CD14-positive monocyte (primary cell): ENCODE results near the gene ATG13. TPM values are rescaled to one million over a fixed set of nuclear protein-coding genes. Genes with fewer than 3 reads are reported as not detected.

ENCODE experiments used
- DNase-seq, 3 donors: peaks; one replicate each; pipeline ENCODE4 v3.0.0-alpha.2; 2011 to 2022
- H2AFZ ChIP-seq: 2 replicates; pipeline ENCODE4 v1.6.0; 2012; ENCODE audit warnings: mild to moderate bottlenecking, low read depth, low read length, inconsistent platforms; ENCODE audit not compliant: insufficient read depth, poor library complexity, severe bottlenecking
- H3K27ac ChIP-seq, 2 donors: 1 replicate in 1 of 2; 2 replicates in 1 of 2; pipeline ENCODE4 v1.5.1; 2012 to 2013; ENCODE audit warnings: low read length in 2 of 2, control low read depth in 1 of 2, inconsistent platforms in 1 of 2, low read depth in 1 of 2, mild to moderate bottlenecking in 1 of 2
- H3K27me3 ChIP-seq, 2 donors: one replicate each; pipeline versions ENCODE4 v1.6.0 to v1.6.1; 2011 to 2013; ENCODE audit warnings: low read length in 2 of 2; ENCODE audit not compliant: control insufficient read depth in 2 of 2, insufficient read depth in 2 of 2
- H3K36me3 ChIP-seq, 2 donors: replicated peaks in 1 of 2; 1 replicate in 1 of 2; 2 replicates in 1 of 2; pipeline versions ENCODE4 v1.5.1 to v1.6.1; 2012 to 2013; ENCODE audit warnings: low read length in 2 of 2, control low read depth in 1 of 2, inconsistent platforms in 1 of 2, mild to moderate bottlenecking in 1 of 2; ENCODE audit not compliant: insufficient read depth in 2 of 2, control insufficient read depth in 1 of 2
- H3K4me1 ChIP-seq, 2 donors: 1 replicate in 1 of 2; 2 replicates in 1 of 2; pipeline versions ENCODE4 v1.5.1 to v1.6.1; 2012 to 2013; ENCODE audit warnings: low read length in 2 of 2, control low read depth in 1 of 2, inconsistent platforms in 1 of 2, mild to moderate bottlenecking in 1 of 2, moderate library complexity in 1 of 2; ENCODE audit not compliant: insufficient read depth in 2 of 2, control insufficient read depth in 1 of 2
- H3K4me2 ChIP-seq: replicated peaks from 2 replicates; pipeline ENCODE3; 2012; ENCODE audit warnings: low read length, moderate library complexity, mild to moderate bottlenecking; ENCODE audit not compliant: poor library complexity, severe bottlenecking; ENCODE audit errors: extremely low read depth
- H3K4me3 ChIP-seq, 3 experiments: fragments of 200-600 bp in 1 of 3; sonication (generic) in 1 of 3; replicated peaks in 1 of 3; 1 replicate in 2 of 3; 2 replicates in 1 of 3; pipeline ENCODE4 v1.5.1; 2011 to 2013; ENCODE audit warnings: low read length in 3 of 3, mild to moderate bottlenecking in 3 of 3, control low read depth in 2 of 3, low read depth in 2 of 3, inconsistent platforms in 1 of 3, moderate library complexity in 1 of 3
- H3K79me2 ChIP-seq: 2 replicates; pipeline ENCODE4 v1.6.0; 2012; ENCODE audit warnings: mild to moderate bottlenecking, control low read depth, inconsistent platforms, low read length, moderate library complexity; ENCODE audit not compliant: insufficient read depth
- H3K9ac ChIP-seq: 2 replicates; pipeline ENCODE4 v1.6.0; 2017; ENCODE audit warnings: low read length, mild to moderate bottlenecking; ENCODE audit not compliant: insufficient read depth, poor library complexity, severe bottlenecking
- H3K9me3 ChIP-seq, 2 donors: replicated peaks in 1 of 2; 1 replicate in 1 of 2; 2 replicates in 1 of 2; pipeline versions ENCODE4 v1.5.1 to v1.6.1; 2012 to 2013; ENCODE audit warnings: low read length in 2 of 2, control low read depth in 1 of 2; ENCODE audit not compliant: control insufficient read depth in 1 of 2, insufficient read depth in 1 of 2
- H4K20me1 ChIP-seq: 2 replicates; pipeline ENCODE4 v1.6.0; 2012; ENCODE audit warnings: mild to moderate bottlenecking, low read length, control low read depth, moderate library complexity; ENCODE audit not compliant: insufficient read depth
- H3K27ac Mint-ChIP-seq, 7 donors: one replicate each; pipeline ENCODE4 v1.8.0; 2020; ENCODE audit warnings: mild to moderate bottlenecking in 7 of 7, mixed read lengths in 7 of 7, moderate library complexity in 6 of 7, inconsistent platforms in 2 of 7
- H3K27me3 Mint-ChIP-seq, 3 donors: one replicate each; pipeline ENCODE4 v1.8.0; 2021 to 2022; ENCODE audit warnings: low read depth in 3 of 3, mild to moderate bottlenecking in 3 of 3, mixed read lengths in 3 of 3, moderate library complexity in 3 of 3, inconsistent platforms in 1 of 3
- H3K36me3 Mint-ChIP-seq, 2 donors: one replicate each; pipeline ENCODE4 v1.8.0; 2020; ENCODE audit warnings: mixed read lengths in 2 of 2, inconsistent platforms in 1 of 2, mild to moderate bottlenecking in 1 of 2
- H3K4me1 Mint-ChIP-seq: one replicate; pipeline ENCODE4 v1.8.0; 2020; ENCODE audit warnings: mild to moderate bottlenecking, mixed read lengths
- H3K4me3 Mint-ChIP-seq, 2 donors: one replicate each; pipeline ENCODE4 v1.8.0; 2020; ENCODE audit warnings: mild to moderate bottlenecking in 2 of 2, mixed read lengths in 2 of 2, moderate library complexity in 1 of 2
- H3K9me3 Mint-ChIP-seq, 7 donors: one replicate each; pipeline ENCODE4 v1.8.0; 2020 to 2022; ENCODE audit warnings: mixed read lengths in 7 of 7, mild to moderate bottlenecking in 6 of 7, moderate library complexity in 6 of 7, inconsistent platforms in 2 of 7
- WGBS: methylation state at CpG from one replicate; pipeline ENCODE4 v1.1.5; 2013; ENCODE audit warnings: missing lambda C conversion rate; ENCODE audit not compliant: insufficient coverage; 5-methylcytosine and 5-hydroxymethylcytosine counted together
- intact Hi-C, 2 donors: fragments of 100-400 bp; cut with micrococcal nuclease; formaldehyde crosslinking; loops; one replicate each; pipeline versions ENCODE4 v1.15.0 to v1.15.1; 2023
- polyA plus RNA-seq, 3 donors: library from polyadenylated mRNA; depleted of rRNA in 1 of 3; unstranded in 2 of 3; stranded (reverse) in 1 of 3; fragments of 300-500 nt in 2 of 3; fragments of >200 nt in 1 of 3; fragmentation: Illumina TruSeq in 2 of 3; gene quantifications; 1 replicate in 2 of 3; 2 replicates in 1 of 3; pipeline ENCODE4 v1.2.3, GENCODE V29; 2012 to 2021
- TF ChIP-seq, protein P1 (sequence below): fragments of 200-600 bp; IDR thresholded peaks from one replicate; pipeline ENCODE4 v1.8.0; 2022; ENCODE audit warnings: antibody characterized with exemption, mild to moderate bottlenecking

Gene ATG13
- polyA plus RNA-seq, 3 donors, result 33.7 to 55.5 (median 51.2) TPM

DNA sequence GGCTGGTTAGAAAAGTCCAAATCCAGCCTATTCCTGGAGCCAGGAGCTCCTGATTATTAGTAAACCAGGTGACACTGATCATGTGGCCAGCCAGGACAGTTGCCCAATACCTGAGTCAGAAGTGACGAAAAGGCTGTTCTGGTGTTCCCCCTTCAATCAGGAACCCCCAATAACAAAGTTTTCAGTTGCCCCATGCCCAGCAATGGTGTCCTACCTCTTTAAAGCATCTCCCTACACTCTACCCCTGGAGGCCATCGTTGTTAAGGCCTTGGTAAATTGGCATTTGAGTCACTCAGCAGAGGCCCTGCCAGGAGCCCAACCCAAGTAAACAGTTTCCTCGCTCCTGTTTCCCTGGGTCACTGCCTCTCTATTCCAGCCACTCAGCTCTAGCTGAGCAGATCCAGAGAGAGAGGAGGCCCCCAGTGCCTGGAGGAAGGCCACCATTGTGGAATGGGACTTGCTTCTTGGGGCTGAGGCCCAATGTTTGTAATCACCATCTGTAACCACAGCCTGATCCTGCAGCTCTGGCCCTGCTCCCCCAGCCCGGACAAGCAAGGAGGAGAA, 58.0 kb downstream of the ATG13 start:
- Mint-ChIP-seq H3K27me3 (no peaks in the 10 kb centered on the region), H3K9me3 (peaks cover 0 to 7% (median 3%) of the 10 kb centered on the region in 7 donors), H3K4me1 (peaks cover 84% of the 10 kb centered on the region), H3K4me3 (peak overlapping the region in 1 of 2 donors; percentile 80), H3K27ac (peak overlapping the region; percentile 88 to 97 (median 94)), H3K36me3 (peaks cover 44 to 66% of the 10 kb centered on the region in 2 donors)
- peak overlapping the region; percentile 24 for H2AFZ ChIP-seq
- H3K4me2 ChIP-seq, result peak overlapping the region; percentile 29
- H3K79me2 ChIP-seq, result peaks cover 46% of the 10 kb centered on the region
- DNase-seq, result peak; percentile 62 to 91 (median 77)
- TF ChIP-seq, protein P1, sequence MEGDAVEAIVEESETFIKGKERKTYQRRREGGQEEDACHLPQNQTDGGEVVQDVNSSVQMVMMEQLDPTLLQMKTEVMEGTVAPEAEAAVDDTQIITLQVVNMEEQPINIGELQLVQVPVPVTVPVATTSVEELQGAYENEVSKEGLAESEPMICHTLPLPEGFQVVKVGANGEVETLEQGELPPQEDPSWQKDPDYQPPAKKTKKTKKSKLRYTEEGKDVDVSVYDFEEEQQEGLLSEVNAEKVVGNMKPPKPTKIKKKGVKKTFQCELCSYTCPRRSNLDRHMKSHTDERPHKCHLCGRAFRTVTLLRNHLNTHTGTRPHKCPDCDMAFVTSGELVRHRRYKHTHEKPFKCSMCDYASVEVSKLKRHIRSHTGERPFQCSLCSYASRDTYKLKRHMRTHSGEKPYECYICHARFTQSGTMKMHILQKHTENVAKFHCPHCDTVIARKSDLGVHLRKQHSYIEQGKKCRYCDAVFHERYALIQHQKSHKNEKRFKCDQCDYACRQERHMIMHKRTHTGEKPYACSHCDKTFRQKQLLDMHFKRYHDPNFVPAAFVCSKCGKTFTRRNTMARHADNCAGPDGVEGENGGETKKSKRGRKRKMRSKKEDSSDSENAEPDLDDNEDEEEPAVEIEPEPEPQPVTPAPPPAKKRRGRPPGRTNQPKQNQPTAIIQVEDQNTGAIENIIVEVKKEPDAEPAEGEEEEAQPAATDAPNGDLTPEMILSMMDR, result no peak
- H3K9me3 ChIP-seq, result no peaks in the 10 kb centered on the region
- WGBS, result 24% methylated on average over 3 of the region's 4 CpGs
- H3K4me3 ChIP-seq, result peak overlapping the region in 1 of 3 experiments; percentile 51
- H3K27ac ChIP-seq, result peak overlapping the region; percentile 94 to 95
- no peaks in the 10 kb centered on the region for H4K20me1 ChIP-seq
- H3K4me1 ChIP-seq, result peaks cover 86 to 88% of the 10 kb centered on the region in 2 donors
- intact Hi-C loops, result no loop called here
- peaks cover 25 to 35% of the 10 kb centered on the region in 2 donors for H3K36me3 ChIP-seq
- no peaks in the 10 kb centered on the region for H3K27me3 ChIP-seq
- H3K9ac ChIP-seq, result peak overlapping the region; percentile 61

DNA sequence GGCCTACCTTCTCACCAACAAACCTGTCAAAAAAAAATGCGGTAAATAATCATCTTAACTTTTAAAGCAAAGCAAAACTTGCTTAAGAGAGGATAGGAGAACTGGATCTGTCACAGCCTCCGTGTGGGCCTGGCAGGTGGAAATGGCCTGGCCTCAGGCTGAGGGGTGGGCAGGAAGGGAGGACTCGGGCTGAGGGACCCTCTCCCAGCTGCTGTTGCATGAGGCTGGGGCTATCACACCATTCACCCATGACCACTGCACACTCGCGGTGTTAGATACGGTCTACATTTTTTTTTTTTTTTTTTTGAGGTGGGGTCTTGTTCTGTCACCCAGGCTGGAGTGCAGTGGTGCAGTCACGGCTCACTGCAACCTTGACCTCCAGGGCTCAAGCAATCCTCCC, 58.6 kb downstream of the ATG13 start:
- no CpG with 5 or more reads among the region's 7 CpGs for WGBS
- Histone ChIP-seq H3K79me2 (peaks cover 46% of the 10 kb centered on the region), H3K4me1 (peaks cover 80 to 82% of the 10 kb centered on the region in 2 donors), H3K9me3 (no peaks in the 10 kb centered on the region), H4K20me1 (no peaks in the 10 kb centered on the region), H3K4me2 (peak overlapping the region; percentile 29), H3K36me3 (peaks cover 31 to 41% of the 10 kb centered on the region in 2 donors), H3K4me3 (peak overlapping the region in 1 of 3 experiments; percentile 51), H2AFZ (no peak overlapping the region), H3K27me3 (no peaks in the 10 kb centered on the region), H3K27ac (peak overlapping the region; percentile 94 to 95), H3K9ac (peak overlapping the region; percentile 61)
- Mint-ChIP-seq H3K27ac (peak overlapping the region; percentile 88 to 97 (median 94)), H3K27me3 (no peaks in the 10 kb centered on the region), H3K9me3 (peaks cover 0 to 7% (median 3%) of the 10 kb centered on the region in 7 donors), H3K36me3 (peaks cover 49 to 72% of the 10 kb centered on the region in 2 donors), H3K4me1 (peaks cover 78% of the 10 kb centered on the region), H3K4me3 (no peak overlapping the region)
- no peak for DNase-seq
- TF ChIP-seq, protein P1, result no peak
- intact Hi-C loops, result no loop called here
